IMR-90 (cell line): ENCODE data around the gene UBE2N. TPM values are rescaled to one million over a fixed set of nuclear protein-coding genes. Genes with fewer than 3 reads are reported as not detected.

ENCODE experiments used
- ATAC-seq: fragments of 200-7000 bp; cut with Tn5 transposase; 2 replicates; pipeline ENCODE4 v1.9.1; 2020; ENCODE audit warnings: low read depth, mild to moderate bottlenecking, moderate library complexity
- BruUV-seq: library from RNA; stranded (reverse); fragments of 400-500 nt; replicated peaks from 2 replicates; lab custom pipeline; 2021; lab: Mats Ljungman, UMichigan
- CTCF ChIA-PET: fragments of 300-600 bp; formaldehyde crosslinking; extraction: SDS; loops from one replicate; lab custom pipeline; 2021; ENCODE audit warnings: antibody characterized with exemption; lab: Yijun Ruan, JAX
- POLR2A ChIA-PET: fragments of 300-600 bp; sonication (Branson Sonifier 250); formaldehyde crosslinking; loops from one replicate; lab custom pipeline; 2022; ENCODE audit warnings: antibody characterized with exemption; ENCODE audit not compliant: unreplicated experiment; lab: Charles Lee
- DNase-seq: peaks from one replicate; pipeline ENCODE4 v3.0.0; 2013
- H2AFZ ChIP-seq: replicated peaks from 2 replicates; pipeline ENCODE3; 2013; ENCODE audit warnings: low read length, mild to moderate bottlenecking; ENCODE audit not compliant: poor library complexity
- H2AK5ac ChIP-seq: 2 replicates; pipeline ENCODE4 v1.6.1; 2013; ENCODE audit warnings: low read depth, low read length, inconsistent platforms
- H2AK9ac ChIP-seq: replicated peaks from 2 replicates; pipeline ENCODE3; 2013; ENCODE audit warnings: mild to moderate bottlenecking, low read depth, low read length, moderate library complexity; ENCODE audit not compliant: poor library complexity
- H2BK120ac ChIP-seq: 2 replicates; pipeline ENCODE4 v1.6.1; 2013; ENCODE audit warnings: low read depth, low read length, inconsistent platforms
- H2BK15ac ChIP-seq: 3 replicates; pipeline ENCODE4 v1.6.1; 2013; ENCODE audit warnings: low read depth, low read length, inconsistent platforms
- H2BK20ac ChIP-seq: 2 replicates; pipeline ENCODE4 v1.6.1; 2013; ENCODE audit warnings: low read depth, mild to moderate bottlenecking, inconsistent platforms, low read length, moderate library complexity
- H2BK5ac ChIP-seq: 2 replicates; pipeline ENCODE4 v1.6.1; 2013; ENCODE audit warnings: mild to moderate bottlenecking, low read depth, low read length, inconsistent platforms; ENCODE audit not compliant: poor library complexity, severe bottlenecking
- H3K14ac ChIP-seq: replicated peaks from 2 replicates; pipeline ENCODE4 v1.6.1; 2013; ENCODE audit warnings: low read depth, low read length, inconsistent platforms
- H3K18ac ChIP-seq: 2 replicates; pipeline ENCODE4 v1.6.1; 2013; ENCODE audit warnings: low read depth, low read length, control low read depth
- H3K23ac ChIP-seq: 2 replicates; pipeline ENCODE4 v1.6.1; 2013; ENCODE audit warnings: low read depth, low read length, inconsistent platforms
- H3K27ac ChIP-seq: 2 replicates; pipeline ENCODE4 v1.5.1; 2013; ENCODE audit warnings: mild to moderate bottlenecking, control low read depth, low read length; ENCODE audit not compliant: insufficient read depth
- H3K27me3 ChIP-seq: 2 replicates; pipeline ENCODE4 v1.6.1; 2013; ENCODE audit warnings: low read length; ENCODE audit not compliant: control insufficient read depth, insufficient read depth
- H3K36me3 ChIP-seq: 2 replicates; pipeline ENCODE4 v1.6.1; 2013; ENCODE audit warnings: low read length, mixed read lengths; ENCODE audit not compliant: control insufficient read depth, insufficient read depth
- H3K4ac ChIP-seq: 2 replicates; pipeline ENCODE4 v1.6.1; 2013; ENCODE audit warnings: low read depth, low read length, inconsistent platforms
- H3K4me1 ChIP-seq: 2 replicates; pipeline ENCODE4 v1.6.1; 2013; ENCODE audit warnings: low read length, mixed read lengths; ENCODE audit not compliant: control insufficient read depth, insufficient read depth
- H3K4me2 ChIP-seq: 2 replicates; pipeline ENCODE4 v1.6.1; 2013; ENCODE audit warnings: low read depth, mild to moderate bottlenecking, control low read depth, low read length, moderate library complexity
- H3K4me3 ChIP-seq: 2 replicates; pipeline ENCODE4 v1.5.1; 2013; ENCODE audit warnings: low read depth, mild to moderate bottlenecking, control low read depth, low read length, moderate library complexity; ENCODE audit not compliant: insufficient read depth
- H3K56ac ChIP-seq: 2 replicates; pipeline ENCODE4 v1.6.1; 2013; ENCODE audit warnings: low read length, inconsistent platforms; ENCODE audit not compliant: insufficient read depth; ENCODE audit errors: extremely low read depth
- H3K79me1 ChIP-seq, 2 experiments: 2 replicates each; pipeline ENCODE4 v1.6.1; 2013; ENCODE audit warnings: low read length in 2 of 2, inconsistent platforms in 1 of 2, low read depth in 1 of 2
- H3K9ac ChIP-seq: 2 replicates; pipeline ENCODE4 v1.6.1; 2013; ENCODE audit warnings: low read depth, low read length, control low read depth
- H3K9me1 ChIP-seq: 2 replicates; pipeline ENCODE4 v1.6.1; 2013; ENCODE audit warnings: low read length, inconsistent platforms; ENCODE audit not compliant: insufficient read depth
- H3K9me3 ChIP-seq: 2 replicates; pipeline ENCODE4 v1.6.1; 2013; ENCODE audit warnings: low read length; ENCODE audit not compliant: control insufficient read depth, insufficient read depth
- H4K20me1 ChIP-seq: 2 replicates; pipeline ENCODE4 v1.6.1; 2013; ENCODE audit warnings: low read length, inconsistent platforms; ENCODE audit not compliant: insufficient read depth
- H4K5ac ChIP-seq: 2 replicates; pipeline ENCODE4 v1.6.1; 2013; ENCODE audit warnings: mild to moderate bottlenecking, low read depth, low read length, control low read depth
- H4K8ac ChIP-seq, 2 experiments: 2 replicates each; pipeline ENCODE4 v1.6.1; 2013; ENCODE audit warnings: low read depth in 2 of 2, low read length in 2 of 2, control low read depth in 1 of 2, inconsistent platforms in 1 of 2
- H4K91ac ChIP-seq: 2 replicates; pipeline ENCODE4 v1.6.1; 2013; ENCODE audit warnings: low read depth, low read length, inconsistent platforms; ENCODE audit not compliant: insufficient read depth
- BHLHE40 ChIP-seq: fragments of 150-350 bp; IDR thresholded peaks from 2 replicates; pipeline ENCODE4 v1.6.1; 2016; ENCODE audit warnings: mild to moderate bottlenecking, low read depth, low read length
- CEBPB ChIP-seq: IDR thresholded peaks from 2 replicates; pipeline ENCODE4 v1.6.1; 2012; ENCODE audit warnings: low read depth, low read length, improper control_type of control experiment
- CHD1 ChIP-seq: IDR thresholded peaks from 2 replicates; pipeline ENCODE4 v1.6.1; 2012; ENCODE audit warnings: low read depth, low read length, improper control_type of control experiment
- CTCF ChIP-seq: conservative IDR thresholded peaks from 2 replicates; pipeline ENCODE4 v1.5.1; 2012; ENCODE audit warnings: mild to moderate bottlenecking, low read depth, low read length, improper control_type of control experiment
- ELK1 ChIP-seq: fragments of 150-350 bp; IDR thresholded peaks from 2 replicates; pipeline ENCODE4 v1.6.1; 2016; ENCODE audit warnings: low read depth, mild to moderate bottlenecking, low read length, moderate library complexity, borderline replicate concordance
- FOS ChIP-seq: fragments of 150-350 bp; IDR thresholded peaks from 2 replicates; pipeline ENCODE4 v1.6.1; 2016; ENCODE audit warnings: low read depth, low read length
- MAFK ChIP-seq: IDR thresholded peaks from 2 replicates; pipeline ENCODE4 v1.6.1; 2012; ENCODE audit warnings: low read depth, low read length, improper control_type of control experiment
- MAZ ChIP-seq: IDR thresholded peaks from 2 replicates; pipeline ENCODE4 v1.6.1; 2012; ENCODE audit warnings: low read depth, mild to moderate bottlenecking, low read length, improper control_type of control experiment, moderate library complexity, borderline replicate concordance
- MXI1 ChIP-seq: IDR thresholded peaks from 2 replicates; pipeline ENCODE4 v1.6.1; 2012; ENCODE audit warnings: low read depth, mild to moderate bottlenecking, low read length, moderate library complexity, borderline replicate concordance
- NFE2L2 ChIP-seq: fragments of 150-350 bp; IDR thresholded peaks from 2 replicates; pipeline ENCODE4 v1.6.1; 2016; ENCODE audit warnings: low read depth, mild to moderate bottlenecking, low read length
- POLR2A ChIP-seq: IDR thresholded peaks from 2 replicates; pipeline ENCODE4 v1.6.1; 2012; ENCODE audit warnings: mild to moderate bottlenecking, low read depth, low read length
- RFX5 ChIP-seq: IDR thresholded peaks from 2 replicates; pipeline ENCODE4 v1.8.0; 2012; ENCODE audit warnings: low read depth, mild to moderate bottlenecking, low read length, moderate library complexity
- SMC3 ChIP-seq: fragments of 150-350 bp; IDR thresholded peaks from 2 replicates; pipeline ENCODE4 v1.6.1; 2016; ENCODE audit warnings: low read depth, mild to moderate bottlenecking, antibody characterized with exemption, low read length, moderate library complexity
- USF2 ChIP-seq: fragments of 150-350 bp; IDR thresholded peaks from 2 replicates; pipeline ENCODE4 v1.6.1; 2017; ENCODE audit warnings: mild to moderate bottlenecking, antibody characterized with exemption, low read length, low read depth
- WGBS, 2 experiments: methylation state at CpG; one replicate each; pipeline versions ENCODE4 v1.1.5 to v1.1.7; 2013; ENCODE audit warnings: missing lambda C conversion rate in 2 of 2; ENCODE audit not compliant: insufficient read length in 1 of 2; ENCODE audit errors: extremely low coverage in 2 of 2; 5-methylcytosine and 5-hydroxymethylcytosine counted together
- dilution Hi-C: fragments of 300-500 bp; cut with HindIII; formaldehyde crosslinking; loops from one replicate; pipeline ENCODE4 v1.14.3; 2018; ENCODE audit warnings: low sequenced_read_pairs; ENCODE audit not compliant: unreplicated experiment
- in situ Hi-C: fragments of 300-500 bp; cut with MboI; formaldehyde crosslinking; loops from 3 replicates; pipeline ENCODE4 v1.14.3; 2019; ENCODE audit warnings: low sequenced_read_pairs, inconsistent platforms, mixed read lengths
- intact Hi-C: fragments of 100-400 bp; cut with micrococcal nuclease; formaldehyde crosslinking; loops from 2 replicates; pipeline ENCODE4 v1.10.0; 2022
- polyA plus RNA-seq, 3 experiments: library from polyadenylated mRNA; depleted of rRNA; stranded (reverse); fragments of >200 nt; gene quantifications; 2 replicates each; pipeline ENCODE4 v1.2.3, GENCODE V29; 2012; ENCODE audit warnings: low replicate concordance in 1 of 3
- total RNA-seq: library from RNA; depleted of rRNA; stranded (reverse); fragments of >200 nt; gene quantifications from 2 replicates; pipeline ENCODE4 v1.2.3, GENCODE V29; 2012

The UBE2N gene
- total and polyA plus RNA-seq, 2 of the 4 experiments (the other 2 are of a cell fraction), result 64.5 to 103 TPM

DNA sequence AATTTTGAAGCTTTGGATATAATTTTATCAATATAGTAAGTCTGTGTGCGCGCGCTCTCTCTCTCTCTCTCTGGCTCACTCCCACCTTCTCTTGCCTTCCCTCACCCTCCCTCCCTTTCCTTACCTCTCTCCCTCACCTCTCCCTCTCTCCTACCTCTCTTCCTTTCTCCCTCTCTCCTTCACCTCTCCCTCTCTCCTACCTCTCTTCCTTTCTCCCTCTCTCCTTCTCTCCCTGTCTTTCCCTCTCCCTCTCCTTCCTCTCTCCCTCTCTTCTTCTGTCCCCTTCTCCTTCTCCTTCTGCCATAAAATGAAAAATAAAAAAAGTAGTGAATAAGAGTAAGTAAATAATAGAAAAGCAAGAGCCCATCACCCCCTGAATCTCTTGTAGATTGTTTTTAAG, 73.0 kb downstream of the UBE2N start:
- Histone ChIP-seq H3K9ac (no peak overlapping the region), H3K27ac (no peak overlapping the region), H2AK9ac (no peak overlapping the region), H3K4ac (no peak overlapping the region), H2BK20ac (no peak overlapping the region), H3K14ac (no peak overlapping the region), H2AFZ (no peak overlapping the region), H3K4me2 (no peak overlapping the region), H3K9me3 (no peaks in the 10 kb centered on the region), H4K5ac (no peak overlapping the region), H3K27me3 (no peaks in the 10 kb centered on the region), H3K4me1 (no peaks in the 10 kb centered on the region), H3K36me3 (no peaks in the 10 kb centered on the region), H3K23ac (no peak overlapping the region), H3K56ac (no peak overlapping the region), H2BK5ac (no peak overlapping the region), H4K20me1 (no peaks in the 10 kb centered on the region), H3K9me1 (no peaks in the 10 kb centered on the region), H4K8ac (no peak overlapping the region), H3K18ac (no peak overlapping the region), H3K79me1 (no peaks in the 10 kb centered on the region), H2BK120ac (no peak overlapping the region), H4K91ac (no peak overlapping the region), H3K4me3 (no peak overlapping the region), H2AK5ac (no peak overlapping the region), H2BK15ac (no peak overlapping the region)
- ATAC-seq (no peak), DNase-seq (no peak)
- no TSS peak for BruUV-seq
- 100% methylated on average over 1 of the region's 3 CpGs; no CpG with 5 or more reads in 1 of the 2 experiments for WGBS, 2 experiments
- intact Hi-C loops, result no loop called here
- ChIA-PET POLR2A (no interaction called here), CTCF (no interaction called here)
- no peak for TF ChIP-seq FOS
- no peak for TF ChIP-seq CEBPB
- TF ChIP-seq MAFK, result no peak
- TF ChIP-seq CHD1, result no peak
- no peak for TF ChIP-seq POLR2A
- no peak for TF ChIP-seq BHLHE40
- no peak for TF ChIP-seq NFE2L2
- TF ChIP-seq SMC3, result no peak
- TF ChIP-seq MXI1, result no peak
- TF ChIP-seq CTCF, result no peak
- no peak for TF ChIP-seq MAZ
- TF ChIP-seq ELK1, result no peak
- no peak for TF ChIP-seq USF2
- no peak for TF ChIP-seq RFX5
- in situ Hi-C loops, result no loop called here
- dilution Hi-C loops, result no loop called here
